Inferior parietal cortex (tissue), 1 donor: ENCODE measurements around the gene SLC35F1.
"Not testable (repeated sequence)": the region's sequence is repeated elsewhere in the genome, so short reads cannot be mapped to it uniquely, and the experiment has no call there.

Experiments used
- DNase-seq: peaks from one replicate; pipeline ENCODE4 v3.0.0-alpha.2; 2016; ENCODE audit errors: extremely low spot score

Gene SLC35F1

GRCh38 chr6:117927866-117928265, 20.8 kb downstream of the SLC35F1 start:
- DNase-seq, result no peak

GRCh38 chr6:117928833-117929232, 21.8 kb downstream of the SLC35F1 start:
- no peak for DNase-seq

- no peak for DNase-seq
Observed at GRCh38 chr6:117929501-117929900, 22.4 kb downstream of the SLC35F1 start.

- no peak for DNase-seq
Observed at GRCh38 chr6:117930645-117931044, 23.6 kb downstream of the SLC35F1 start.

GRCh38 chr6:117932001-117932400, 24.9 kb downstream of the SLC35F1 start:
- DNase-seq, result no peak

GRCh38 chr6:117932676-117933075, 25.6 kb downstream of the SLC35F1 start:
- DNase-seq, result no peak

GRCh38 chr6:117933471-117933870, 26.4 kb downstream of the SLC35F1 start:
- no peak for DNase-seq

GRCh38 chr6:117938311-117938995, 31.4 kb downstream of the SLC35F1 start:
- DNase-seq, result no peak

- no peak for DNase-seq
Observed at GRCh38 chr6:117947234-117947633, 40.2 kb downstream of the SLC35F1 start.

- DNase-seq, result no peak
Observed at GRCh38 chr6:117951783-117952182, 44.7 kb downstream of the SLC35F1 start.

GRCh38 chr6:117955684-117956256, 48.7 kb downstream of the SLC35F1 start:
- DNase-seq, result no peak

GRCh38 chr6:117956386-117956785, 49.3 kb downstream of the SLC35F1 start:
- DNase-seq, result no peak

GRCh38 chr6:117958536-117958935, 51.5 kb downstream of the SLC35F1 start:
- no peak for DNase-seq

- DNase-seq, result no peak
Observed at GRCh38 chr6:117960877-117961276, 53.8 kb downstream of the SLC35F1 start.

GRCh38 chr6:117961301-117961700, 54.2 kb downstream of the SLC35F1 start:
- DNase-seq, result no peak

- not testable (repeated sequence) for DNase-seq
Observed at GRCh38 chr6:117965763-117966162, 58.7 kb downstream of the SLC35F1 start.

GRCh38 chr6:117971637-117972036, 64.6 kb downstream of the SLC35F1 start:
- DNase-seq, result no peak

- no peak for DNase-seq
Observed at GRCh38 chr6:117974914-117975627, 68.0 kb downstream of the SLC35F1 start.

- DNase-seq, result peak; percentile 82
Observed at GRCh38 chr6:117976030-117976651, 69.1 kb downstream of the SLC35F1 start.

- DNase-seq, result no peak
Observed at GRCh38 chr6:117985916-117986315, 78.9 kb downstream of the SLC35F1 start.

- no peak for DNase-seq
Observed at GRCh38 chr6:117986396-117986795, 79.3 kb downstream of the SLC35F1 start.

- no peak for DNase-seq
Observed at GRCh38 chr6:117989086-117989485, 82.0 kb downstream of the SLC35F1 start.

GRCh38 chr6:117990151-117990550, 83.1 kb downstream of the SLC35F1 start:
- DNase-seq, result no peak
